KG1 (cell line): Measurements from ENCODE around the gene PRR20G.
"Not testable (repeated sequence)": the region's sequence is repeated elsewhere in the genome, so short reads cannot be mapped to it uniquely, and the experiment has no call there.

Experiments used
- DNase-seq: peaks from one replicate; lab custom pipeline; 2025; lab: John Stamatoyannopoulos, UW

PRR20G gene

DNA sequence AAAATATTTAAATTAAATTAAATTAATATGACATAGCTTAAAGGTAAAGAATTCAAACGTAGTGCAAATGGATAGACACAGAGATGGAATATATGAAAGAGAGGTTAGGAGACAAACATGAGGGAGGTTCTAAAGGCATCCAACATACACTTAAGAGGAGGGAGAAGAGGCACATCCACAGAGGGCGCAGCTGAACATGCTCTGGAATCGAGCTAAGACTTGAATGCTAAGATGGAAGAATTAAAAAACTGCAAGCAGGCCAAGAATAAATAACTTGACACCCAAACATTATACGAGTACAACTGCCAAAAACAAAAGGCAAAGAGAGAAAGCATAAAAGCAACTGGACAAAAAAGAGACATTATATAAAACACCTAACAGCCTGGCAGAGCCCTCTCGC lies 9.1 kb upstream of the PRR20G start:
- DNase-seq: no peak

DNA sequence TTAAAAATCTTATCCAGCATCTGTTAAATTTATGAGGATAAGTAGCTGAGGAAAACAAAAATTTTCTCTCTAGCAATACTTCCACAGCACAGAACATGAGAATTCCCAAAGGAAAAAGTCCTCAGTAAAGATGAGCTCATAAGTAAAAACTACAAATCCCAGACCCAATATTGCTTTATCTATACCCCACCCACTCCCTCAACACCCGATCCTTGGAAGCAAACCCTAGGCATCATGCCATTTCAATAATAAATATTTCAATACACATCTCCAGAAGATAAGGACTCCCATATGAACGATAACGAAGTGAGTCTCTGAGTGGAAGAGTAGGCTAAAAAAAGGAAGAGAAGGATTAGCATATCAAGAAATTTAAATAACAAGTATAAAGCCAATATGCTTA lies 8.3 kb upstream of the PRR20G start:
- no peak for DNase-seq

DNA sequence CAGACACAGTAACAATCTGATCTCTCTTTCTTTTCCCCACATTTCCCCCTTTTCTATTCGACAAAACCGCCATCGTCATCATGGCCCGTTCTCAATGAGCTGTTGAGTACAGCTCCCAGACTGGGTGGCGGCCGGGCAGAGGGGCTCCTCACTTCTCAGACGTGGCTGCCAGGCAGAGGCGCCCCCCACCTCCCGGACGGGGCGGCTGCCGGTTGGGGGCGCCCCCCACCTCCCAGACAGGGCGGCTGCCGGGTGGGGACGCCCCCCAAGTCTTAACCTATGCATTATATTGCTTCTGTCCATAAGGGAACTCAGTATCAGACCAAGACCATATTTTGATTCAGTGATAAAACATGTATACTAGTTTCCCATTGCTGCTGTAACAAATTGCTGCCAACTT lies 5.8 kb upstream of the PRR20G start:
- not testable (repeated sequence) for DNase-seq

DNA sequence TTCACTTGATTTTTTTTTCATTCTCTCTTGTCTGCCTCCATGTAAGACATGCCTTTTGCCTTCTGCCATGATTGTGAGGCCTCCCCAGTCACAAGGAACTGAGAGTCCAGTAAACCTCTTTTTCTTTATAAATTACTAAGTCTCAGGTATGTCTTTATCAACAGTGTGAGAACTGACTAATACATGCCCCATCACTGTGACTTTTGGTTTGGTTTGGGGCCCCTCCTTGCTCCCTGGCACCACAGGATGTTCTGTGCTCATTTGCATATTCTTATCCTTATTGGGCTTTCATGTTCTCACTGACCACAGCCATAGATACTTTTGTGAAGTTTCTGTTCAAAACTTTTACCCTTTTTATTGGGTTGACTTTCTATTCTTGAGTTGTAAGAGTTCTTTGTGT lies 3.8 kb upstream of the PRR20G start:
- DNase-seq: no peak

DNA sequence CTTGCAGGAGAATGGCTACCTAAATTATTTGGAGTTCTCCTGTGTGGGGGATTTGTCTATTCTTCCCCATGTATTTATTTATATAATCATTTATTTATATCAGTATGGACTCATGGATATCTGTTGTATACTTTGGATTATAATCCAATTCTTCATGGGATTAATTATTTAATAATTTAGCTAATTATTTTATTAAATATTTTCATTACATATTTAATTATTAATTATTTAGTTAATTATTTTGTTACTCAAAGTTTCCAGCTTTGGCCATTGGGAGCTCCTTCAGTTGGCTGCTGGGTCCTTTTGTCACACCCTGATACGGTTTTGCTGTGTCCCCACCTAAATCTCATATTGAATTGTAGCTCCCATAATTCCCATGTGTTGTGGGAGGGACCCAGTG lies 3.3 kb upstream of the PRR20G start:
- DNase-seq: no peak

DNA sequence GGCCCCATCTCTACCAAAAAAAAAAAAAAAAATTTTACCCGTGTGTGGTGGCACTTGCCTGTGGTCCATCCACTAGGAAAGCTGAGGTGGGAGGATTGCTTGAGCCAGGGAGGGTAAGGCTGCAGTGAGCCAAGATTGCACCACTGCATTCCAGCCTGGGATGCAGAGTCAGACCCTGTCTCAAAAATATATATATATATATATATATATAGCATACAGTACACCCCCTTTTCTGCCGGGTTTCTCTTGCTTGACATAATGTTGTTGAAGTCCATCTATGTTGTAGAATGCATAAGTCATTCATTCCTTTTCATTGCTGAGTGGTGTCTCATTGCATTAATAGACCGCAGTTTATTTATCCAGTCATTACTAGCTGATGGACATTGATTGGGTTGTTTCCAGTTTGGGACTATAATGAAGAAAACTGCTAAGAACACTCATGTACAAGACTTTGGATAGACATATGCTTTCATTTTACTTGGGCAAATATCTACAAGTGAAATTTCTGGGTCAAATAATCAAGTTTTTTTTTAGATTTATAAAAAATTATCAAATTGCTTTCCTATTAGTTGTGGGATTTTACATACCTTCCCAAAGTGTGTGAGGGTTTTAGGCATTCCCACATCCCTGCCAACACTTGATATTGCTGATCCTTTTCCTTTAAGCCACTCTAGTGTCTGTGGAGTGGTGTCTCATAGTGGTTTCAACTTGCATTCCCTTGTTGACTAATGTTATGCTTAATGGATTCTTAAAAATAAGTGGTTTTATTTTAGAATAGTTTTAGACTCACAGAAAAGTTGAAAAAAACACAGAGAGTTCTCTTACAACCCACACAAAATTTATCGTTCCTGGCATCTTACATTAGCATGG lies 2.1 kb upstream of the PRR20G start:
- no peak for DNase-seq

DNA sequence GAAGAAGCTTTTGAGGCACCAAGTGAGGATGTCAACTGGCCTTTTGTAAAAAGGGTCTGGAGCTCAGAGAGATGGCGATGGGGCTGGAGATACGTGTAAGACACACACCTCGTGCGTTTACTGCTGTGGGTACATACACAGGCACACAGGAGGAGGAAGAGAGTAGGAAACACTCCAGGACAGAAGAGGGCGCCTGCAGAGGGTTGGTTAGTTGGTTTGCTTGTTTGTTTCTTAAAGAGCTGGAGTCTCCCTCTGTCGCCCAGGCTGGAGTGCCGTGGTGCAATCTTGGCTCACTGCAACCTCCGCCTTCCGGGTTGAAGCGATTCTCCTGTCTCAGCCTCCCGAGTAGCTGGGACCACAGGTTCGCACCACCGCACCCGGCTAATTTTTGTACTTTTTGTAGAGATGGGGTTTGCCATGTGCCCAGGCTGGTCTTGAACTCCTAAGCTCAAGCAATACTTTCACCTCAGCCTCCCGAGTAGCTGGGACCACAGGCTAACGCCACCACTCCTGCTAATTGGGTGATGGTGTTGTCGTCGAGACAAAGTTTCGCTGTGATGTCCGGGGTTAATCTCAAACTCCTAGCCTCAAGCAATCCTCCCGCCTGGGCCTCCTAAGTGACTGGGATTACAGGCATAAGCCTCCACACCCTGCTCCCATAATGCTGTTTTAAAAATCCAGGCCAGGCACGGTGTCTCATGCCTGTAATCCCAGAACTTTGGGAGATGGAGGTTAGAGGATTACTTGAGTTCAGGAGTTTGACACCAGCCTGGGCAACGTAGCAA lies 1.3 kb upstream of the PRR20G start:
- DNase-seq: no peak

DNA sequence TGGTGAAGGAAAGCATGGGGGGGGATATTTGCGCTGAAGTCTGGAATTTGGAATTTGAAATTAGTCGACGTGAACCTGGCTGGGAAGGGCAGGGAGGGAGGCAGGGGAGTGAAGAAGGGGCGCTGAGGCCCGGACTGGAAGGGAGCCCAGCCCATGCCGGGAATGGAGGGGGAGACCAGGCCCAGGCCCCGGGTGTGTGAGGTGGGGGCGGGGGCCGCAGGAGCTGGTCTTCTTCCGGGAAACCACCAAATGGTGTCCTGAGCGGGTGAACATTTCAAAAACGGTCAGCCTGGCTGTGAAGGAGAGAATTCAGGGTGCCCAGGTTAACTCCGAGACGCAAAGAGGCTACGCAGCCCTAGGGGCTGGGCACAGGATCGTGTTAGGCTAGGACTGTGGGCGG lies 497 bp upstream of the PRR20G start:
- no peak for DNase-seq

DNA sequence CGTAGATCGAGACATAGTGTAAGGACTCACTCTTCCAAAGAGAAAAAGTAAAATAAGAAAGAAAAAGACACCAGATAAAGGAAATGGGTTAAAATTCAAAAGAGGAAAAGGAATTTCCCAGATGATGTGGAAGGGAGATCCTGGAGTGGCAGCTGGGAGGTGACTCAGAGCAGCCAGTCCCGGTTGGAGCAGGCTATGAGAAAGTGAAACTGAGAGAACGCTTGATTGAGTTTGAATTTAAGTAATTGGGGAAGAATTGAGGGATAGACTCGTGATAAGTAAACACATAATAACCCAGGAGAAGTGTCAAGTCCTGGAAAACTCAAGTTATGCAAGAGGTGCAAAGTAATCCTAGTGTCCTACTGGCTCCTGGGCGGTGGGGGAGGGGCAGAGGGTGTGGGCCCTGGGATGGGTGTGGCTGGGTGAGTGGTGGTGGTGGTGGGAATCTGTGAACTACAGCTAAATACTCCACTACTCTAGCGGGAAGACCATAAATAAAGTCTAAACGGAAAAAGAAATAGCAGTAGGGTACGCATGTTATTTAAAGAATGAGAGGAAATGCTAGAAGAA lies 1.2 kb downstream of the PRR20G start:
- DNase-seq: no peak

DNA sequence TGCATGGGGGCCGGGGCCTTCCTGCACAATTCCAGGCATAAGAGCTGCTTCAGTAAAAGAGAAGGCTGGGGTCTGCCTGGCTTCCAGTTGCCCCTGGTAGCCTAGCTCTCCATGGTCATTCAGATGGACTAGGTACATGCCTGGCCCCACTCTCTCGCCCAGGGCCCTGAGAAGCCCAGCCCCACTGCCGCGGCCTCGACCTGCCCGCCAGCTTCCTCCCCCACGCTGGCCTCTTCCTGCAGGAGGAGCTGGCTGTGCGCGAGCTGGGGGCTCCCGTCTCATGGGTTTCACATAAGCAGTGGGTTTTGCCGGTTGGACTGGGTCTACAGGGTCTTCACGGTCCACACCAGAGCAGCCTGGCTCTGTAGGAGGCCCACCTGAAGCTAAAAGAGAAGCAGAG lies 3.6 kb downstream of the PRR20G start:
- DNase-seq: no peak

DNA sequence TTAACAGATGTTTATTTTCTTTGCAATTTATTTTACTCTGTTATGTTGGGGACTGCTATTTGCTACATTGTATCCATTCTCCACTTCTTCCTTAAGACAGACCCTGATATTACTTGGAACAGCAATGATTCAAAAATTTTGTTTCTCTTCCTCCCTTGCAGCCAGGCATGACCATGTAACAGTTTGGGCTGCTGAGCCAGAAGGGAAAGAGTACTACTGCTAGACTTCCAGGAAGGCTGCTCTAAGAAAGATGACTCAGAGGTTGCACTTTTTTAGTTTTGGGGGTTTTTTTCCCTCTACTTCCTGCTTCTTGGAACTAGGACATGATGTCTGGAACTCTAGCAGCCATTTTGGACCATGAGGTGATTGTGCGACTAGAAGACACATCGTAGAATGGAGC lies 10.3 kb downstream of the PRR20G start:
- DNase-seq: no peak

DNA sequence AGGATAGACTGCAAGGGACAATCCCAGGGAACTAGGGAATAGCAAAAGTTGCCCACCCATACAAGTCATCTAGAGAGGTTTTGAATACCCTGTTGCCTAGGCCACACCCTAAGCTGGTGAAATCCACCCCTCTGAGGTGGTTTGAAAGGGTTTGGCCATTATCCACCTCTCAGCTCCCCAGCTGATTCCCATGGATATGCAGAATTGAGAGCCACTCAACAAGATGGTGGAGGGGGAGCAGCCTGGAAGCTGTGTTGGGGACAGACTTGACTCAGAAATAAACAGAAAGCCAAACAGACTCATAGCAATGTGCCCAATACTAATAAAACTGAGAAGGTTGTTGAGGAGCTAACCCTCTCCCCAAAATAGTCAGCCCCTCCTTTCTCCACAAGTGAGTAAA lies 10.9 kb downstream of the PRR20G start:
- no peak for DNase-seq

DNA sequence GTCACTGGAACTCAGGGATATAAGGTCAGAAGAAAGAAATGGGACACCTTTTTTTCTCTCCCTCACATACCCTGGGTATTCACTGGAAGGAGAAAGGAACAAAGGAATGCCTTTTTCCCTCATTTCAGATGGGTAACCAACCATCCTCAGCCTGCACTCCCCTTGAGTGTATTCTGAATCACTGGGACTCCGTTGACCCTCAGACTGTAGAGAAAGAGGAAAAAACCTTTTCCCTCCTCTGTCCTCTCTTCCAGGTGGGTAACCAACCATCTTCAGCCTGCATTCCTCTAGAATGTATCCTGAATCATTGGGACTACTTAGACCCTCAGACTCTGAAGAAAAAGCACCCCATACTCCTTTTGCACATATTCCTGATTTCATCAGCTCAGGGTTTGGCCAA lies 11.4 kb downstream of the PRR20G start:
- no peak for DNase-seq

DNA sequence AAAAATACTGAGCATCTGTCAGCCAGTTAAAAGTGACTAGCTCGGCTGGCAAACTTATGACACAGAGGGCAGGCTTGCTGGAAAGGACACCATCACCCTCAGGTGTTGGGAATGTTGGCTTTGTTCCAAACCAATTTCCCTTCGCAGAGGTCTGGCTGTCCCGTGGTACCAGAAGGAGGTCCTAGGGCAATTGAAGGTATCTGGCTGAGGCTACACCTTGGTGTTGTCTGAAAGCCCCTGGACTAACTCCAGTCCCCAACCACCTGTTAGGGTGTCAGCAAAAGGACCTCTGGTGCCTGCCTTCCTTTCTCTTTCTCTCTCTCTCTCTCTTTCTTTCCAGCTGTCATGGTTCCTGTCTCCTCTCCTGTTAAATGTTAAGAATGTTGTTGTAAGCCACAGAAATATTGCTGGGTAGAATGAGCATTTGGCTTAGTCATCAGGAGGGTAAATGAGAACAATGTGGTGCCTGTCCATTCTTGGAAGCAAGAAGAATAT lies 12.5 kb downstream of the PRR20G start:
- DNase-seq: no peak

DNA sequence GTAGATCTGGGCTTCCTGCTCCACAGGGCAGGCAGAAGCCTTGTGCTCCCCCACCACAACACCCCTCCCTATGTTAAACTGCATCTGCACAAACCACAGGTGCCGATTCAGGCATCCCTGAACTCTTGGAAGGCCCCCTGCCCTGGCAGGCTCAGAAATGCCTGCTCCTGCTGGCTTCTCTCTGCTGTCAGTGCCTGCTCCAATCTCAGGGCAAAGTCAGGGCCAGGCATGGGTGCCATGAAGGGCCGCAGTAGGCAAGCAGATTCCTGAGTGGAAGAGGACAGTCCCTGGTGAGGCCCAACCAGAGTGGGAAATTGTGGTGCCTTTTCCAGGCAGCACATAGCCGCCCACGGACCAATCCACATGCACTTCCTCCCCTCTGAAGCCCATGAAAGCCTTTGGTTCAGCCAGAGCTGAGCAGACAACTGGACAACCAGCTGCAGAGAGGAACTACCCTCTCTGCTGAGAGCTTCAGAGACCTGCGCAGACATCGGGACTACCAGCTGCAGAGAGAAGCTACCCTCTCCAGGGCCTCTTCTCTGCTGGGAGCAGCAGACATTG lies 13.6 kb downstream of the PRR20G start:
- no peak for DNase-seq

DNA sequence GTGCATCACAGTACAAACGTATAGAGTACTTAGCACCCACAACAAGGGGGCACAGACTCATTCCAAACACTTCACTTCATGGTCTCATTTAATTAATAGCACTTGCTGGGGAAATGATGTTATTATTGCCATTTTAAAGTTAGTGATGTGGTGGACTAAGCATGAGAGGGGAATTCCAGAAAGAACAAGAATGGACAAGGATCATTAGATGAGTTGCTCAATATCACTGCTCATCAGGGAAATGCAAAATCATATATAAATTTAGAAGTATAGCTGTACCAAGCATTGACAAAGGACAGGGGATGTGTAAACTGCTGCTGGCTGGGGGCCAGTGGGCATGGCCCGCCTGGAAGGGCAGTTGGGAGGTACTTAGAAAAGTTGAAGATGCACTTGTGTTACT lies 14.6 kb downstream of the PRR20G start:
- no peak for DNase-seq

DNA sequence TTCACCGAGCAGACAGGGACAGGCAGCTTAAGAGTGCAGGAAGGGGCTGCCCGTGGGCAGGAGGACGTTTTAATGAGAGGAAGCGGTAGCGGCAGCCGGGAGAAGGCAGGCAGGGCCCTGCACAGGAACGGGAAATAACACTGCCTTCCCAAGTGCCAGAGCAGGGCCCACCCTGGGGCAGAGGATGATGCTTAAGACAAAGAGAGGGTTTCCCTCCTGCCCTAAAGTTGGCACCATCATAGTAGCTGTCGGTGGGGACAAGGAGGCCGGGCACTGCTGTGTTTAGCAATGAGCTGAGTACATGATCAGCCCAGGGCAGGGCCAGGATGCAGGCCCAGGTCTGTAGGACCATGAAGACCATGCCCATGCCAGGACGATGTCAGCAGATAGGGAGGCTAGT lies 21.7 kb downstream of the PRR20G start:
- DNase-seq: no peak

DNA sequence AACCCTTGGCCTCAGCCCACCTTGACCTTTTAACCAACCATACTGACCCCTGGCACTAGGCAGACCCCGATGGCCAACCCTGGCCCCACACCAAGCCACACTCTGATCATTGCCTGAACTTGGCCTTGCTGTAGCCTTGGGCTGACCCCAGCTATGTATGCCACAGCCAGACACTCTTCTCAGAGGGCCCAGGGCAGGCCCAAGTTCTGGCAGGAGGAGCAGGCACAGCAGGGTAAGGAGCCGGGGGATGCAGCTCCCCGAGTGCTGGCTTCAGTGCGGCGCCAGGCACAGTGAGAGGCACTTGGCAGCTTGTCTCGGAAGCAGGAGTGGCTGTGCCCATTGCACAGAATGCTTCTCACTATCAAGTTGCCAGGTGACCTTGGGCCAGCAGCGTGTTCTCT lies 22.3 kb downstream of the PRR20G start:
- no peak for DNase-seq

DNA sequence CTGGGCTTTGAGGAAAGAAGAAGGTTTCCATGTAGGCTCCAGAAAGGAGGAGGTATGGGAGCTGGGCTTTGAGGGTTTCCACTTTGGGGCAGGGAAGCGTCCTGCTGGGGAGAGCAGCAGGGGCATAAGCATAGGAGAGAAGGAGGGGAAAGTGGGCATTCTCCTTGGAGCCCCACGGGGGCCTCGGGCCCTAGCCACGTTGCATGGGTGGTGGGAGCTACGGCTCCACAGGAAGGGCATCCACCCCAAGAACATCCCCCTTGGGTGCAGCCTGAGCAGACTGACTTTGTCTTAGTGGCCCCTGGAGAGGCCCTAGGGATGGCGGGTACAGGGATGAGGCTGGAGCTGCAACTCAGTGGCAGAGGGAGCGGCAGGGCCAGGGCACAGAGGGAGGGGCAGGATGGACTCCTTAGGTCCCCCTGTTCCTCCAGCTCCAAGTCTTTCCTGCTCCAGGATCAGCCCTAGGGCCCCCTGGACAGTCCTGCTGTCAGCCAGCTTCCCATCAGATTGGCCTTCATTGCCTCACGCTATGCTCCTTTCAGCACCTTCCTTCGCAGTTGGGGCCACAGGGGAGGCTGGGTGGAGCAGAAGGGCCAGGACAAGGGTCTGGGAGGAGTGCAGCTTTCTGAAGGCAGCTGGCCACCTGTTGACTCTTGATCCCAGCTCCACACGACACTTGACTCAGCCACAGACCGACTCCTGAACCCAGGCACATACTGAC lies 22.9 kb downstream of the PRR20G start:
- DNase-seq: no peak

DNA sequence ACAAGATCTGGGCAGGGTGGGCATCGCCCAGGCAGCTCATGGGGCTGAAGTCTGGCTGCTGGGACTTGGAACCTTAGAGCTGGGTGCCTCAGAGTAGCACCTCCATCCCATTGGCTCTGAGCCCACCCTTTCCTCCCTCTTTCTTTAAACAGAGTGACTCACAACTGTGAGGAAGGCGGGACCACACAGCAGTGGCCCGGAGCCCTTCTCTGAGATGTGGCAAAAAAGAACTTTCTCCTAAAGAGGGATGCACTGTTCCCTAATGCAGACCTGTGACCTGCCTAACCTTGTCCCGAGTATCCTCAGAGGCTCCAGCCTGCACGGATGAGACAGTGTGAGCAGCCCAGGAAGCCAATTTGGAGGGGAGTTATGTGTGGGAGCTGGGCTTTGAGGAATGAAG lies 23.6 kb downstream of the PRR20G start:
- DNase-seq: no peak

DNA sequence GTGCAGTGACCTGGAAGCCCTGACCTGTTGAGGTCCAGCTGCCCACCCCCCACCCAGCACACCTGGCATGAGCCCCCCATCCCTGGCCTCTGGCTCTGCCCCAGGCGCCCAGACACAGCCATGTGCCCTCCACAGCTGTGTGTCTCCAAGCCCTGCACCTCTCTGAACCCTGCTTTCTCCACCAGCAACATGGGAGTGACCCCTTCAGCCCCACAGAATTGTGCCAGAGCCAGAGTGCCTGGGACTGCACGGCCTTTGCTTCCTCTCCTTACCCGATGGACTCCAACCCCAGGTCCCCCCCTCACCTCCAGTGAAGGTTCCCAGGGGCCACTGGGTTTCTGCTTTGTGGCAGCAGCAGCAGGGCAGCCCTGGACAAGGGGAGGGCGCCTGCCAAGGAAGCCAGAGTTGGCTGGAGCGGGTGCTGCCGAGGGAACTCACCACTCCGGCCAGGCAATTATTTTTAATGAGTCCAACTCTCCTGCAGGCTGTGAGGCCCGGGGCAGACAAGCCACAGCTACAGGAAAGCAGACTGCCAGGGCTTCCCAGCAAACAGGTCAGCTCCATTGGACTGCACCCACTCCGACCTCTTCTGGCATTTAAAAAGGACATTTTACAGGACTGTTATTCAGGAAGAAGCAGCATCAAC lies 24.1 kb downstream of the PRR20G start:
- DNase-seq: no peak
